NCI-H526 treated with DMSO at 0.1 percent for 48 hours (cell line): Measurements from ENCODE around the gene PITX1.

Experiments used
- DNase-seq: peaks from one replicate; lab custom pipeline; 2025; lab: John Stamatoyannopoulos, UW

The PITX1 gene

GRCh38 chr5:135062216-135063055 lies 28.4 kb upstream of the PITX1 start:
- no peak for DNase-seq

- no peak for DNase-seq
Measured at GRCh38 chr5:135061001-135061400, 27.0 kb upstream of the PITX1 start.

GRCh38 chr5:135060021-135060420 lies 26.0 kb upstream of the PITX1 start:
- DNase-seq: no peak

GRCh38 chr5:135059000-135059923 lies 25.2 kb upstream of the PITX1 start:
- no peak for DNase-seq

GRCh38 chr5:135058331-135058732 lies 24.3 kb upstream of the PITX1 start:
- no peak for DNase-seq

- DNase-seq: no peak
Measured at GRCh38 chr5:135057233-135057632, 23.2 kb upstream of the PITX1 start.

- DNase-seq: no peak
Measured at GRCh38 chr5:135056316-135057030, 22.4 kb upstream of the PITX1 start.

GRCh38 chr5:135055396-135055795 lies 21.4 kb upstream of the PITX1 start:
- DNase-seq: no peak

GRCh38 chr5:135054546-135054945 lies 20.5 kb upstream of the PITX1 start:
- no peak for DNase-seq

- DNase-seq: no peak
Measured at GRCh38 chr5:135053989-135054388, 20.0 kb upstream of the PITX1 start.

GRCh38 chr5:135053278-135053677 lies 19.2 kb upstream of the PITX1 start:
- DNase-seq: peak; percentile 59

- no peak for DNase-seq
Measured at GRCh38 chr5:135052511-135053145, 18.6 kb upstream of the PITX1 start.

GRCh38 chr5:135051872-135052271 lies 17.8 kb upstream of the PITX1 start:
- DNase-seq: no peak

- no peak for DNase-seq
Measured at GRCh38 chr5:135051399-135051798, 17.4 kb upstream of the PITX1 start.

GRCh38 chr5:135050244-135050767 lies 16.3 kb upstream of the PITX1 start:
- no peak for DNase-seq

- DNase-seq: no peak
Measured at GRCh38 chr5:135048930-135049329, 14.9 kb upstream of the PITX1 start.

- no peak for DNase-seq
Measured at GRCh38 chr5:135048286-135048685, 14.3 kb upstream of the PITX1 start.

- DNase-seq: no peak
Measured at GRCh38 chr5:135047347-135047695, 13.3 kb upstream of the PITX1 start.

GRCh38 chr5:135046661-135047346 lies 12.8 kb upstream of the PITX1 start:
- DNase-seq: no peak

- no peak for DNase-seq
Measured at GRCh38 chr5:135045488-135045887, 11.5 kb upstream of the PITX1 start.

GRCh38 chr5:135042595-135042994 lies 8.6 kb upstream of the PITX1 start:
- DNase-seq: no peak
